ENCODE measurements around the gene CSHL1. TPM values are rescaled to one million over a fixed set of nuclear protein-coding genes. Genes with fewer than 3 reads are reported as not detected.

Gene CSHL1
- polyA plus RNA-seq, 3 donors = not detected

GRCh38 chr17:63941751-63942150 lies 30.7 kb upstream of the CSHL1 start:
- peaks cover 2 to 3% (median 3%) of the 10 kb centered on the region in 3 donors for H3K27me3 Mint-ChIP-seq (ENCODE audit: low read depth in 3 of 3)
- Histone ChIP-seq H3K79me2 (ENCODE audit: insufficient read depth, low read length) (no peaks in the 10 kb centered on the region), H3K4me3 (replicated peaks in 1 of 3; ENCODE audit: low read depth in 2 of 3, low read length in 3 of 3) (no peak overlapping the region), H3K27ac (ENCODE audit: low read depth in 1 of 2, low read length in 2 of 2) (no peak overlapping the region), H4K20me1 (ENCODE audit: insufficient read depth, low read length) (no peaks in the 10 kb centered on the region), H3K36me3 (replicated peaks in 1 of 2; ENCODE audit: control insufficient read depth in 1 of 2, insufficient read depth in 2 of 2, low read length in 2 of 2) (no peaks in the 10 kb centered on the region), H3K4me2 (replicated peaks; ENCODE audit: extremely low read depth, low read length, poor library complexity, severe bottlenecking) (no peak overlapping the region), H2AFZ (ENCODE audit: insufficient read depth, low read depth, low read length, poor library complexity, severe bottlenecking) (no peak overlapping the region), H3K4me1 (ENCODE audit: control insufficient read depth in 1 of 2, insufficient read depth in 2 of 2, low read length in 2 of 2) (peaks cover 9 to 10% of the 10 kb centered on the region in 2 donors), H3K9me3 (replicated peaks in 1 of 2; ENCODE audit: control insufficient read depth in 1 of 2, insufficient read depth in 1 of 2, low read length in 2 of 2) (no peaks in the 10 kb centered on the region), H3K27me3 (ENCODE audit: control insufficient read depth in 2 of 2, insufficient read depth in 2 of 2, low read length in 2 of 2) (no peaks in the 10 kb centered on the region), H3K9ac (ENCODE audit: insufficient read depth, low read length, poor library complexity, severe bottlenecking) (no peak overlapping the region)
- no peak overlapping the region for H3K27ac Mint-ChIP-seq
- H3K4me3 Mint-ChIP-seq = no peak overlapping the region
- peaks cover 12% of the 10 kb centered on the region for H3K4me1 Mint-ChIP-seq
- 95% methylated on average over 23 of the region's 23 CpGs for WGBS (ENCODE audit: insufficient coverage)
- DNase-seq = no peak
- TF ChIP-seq, protein P1, sequence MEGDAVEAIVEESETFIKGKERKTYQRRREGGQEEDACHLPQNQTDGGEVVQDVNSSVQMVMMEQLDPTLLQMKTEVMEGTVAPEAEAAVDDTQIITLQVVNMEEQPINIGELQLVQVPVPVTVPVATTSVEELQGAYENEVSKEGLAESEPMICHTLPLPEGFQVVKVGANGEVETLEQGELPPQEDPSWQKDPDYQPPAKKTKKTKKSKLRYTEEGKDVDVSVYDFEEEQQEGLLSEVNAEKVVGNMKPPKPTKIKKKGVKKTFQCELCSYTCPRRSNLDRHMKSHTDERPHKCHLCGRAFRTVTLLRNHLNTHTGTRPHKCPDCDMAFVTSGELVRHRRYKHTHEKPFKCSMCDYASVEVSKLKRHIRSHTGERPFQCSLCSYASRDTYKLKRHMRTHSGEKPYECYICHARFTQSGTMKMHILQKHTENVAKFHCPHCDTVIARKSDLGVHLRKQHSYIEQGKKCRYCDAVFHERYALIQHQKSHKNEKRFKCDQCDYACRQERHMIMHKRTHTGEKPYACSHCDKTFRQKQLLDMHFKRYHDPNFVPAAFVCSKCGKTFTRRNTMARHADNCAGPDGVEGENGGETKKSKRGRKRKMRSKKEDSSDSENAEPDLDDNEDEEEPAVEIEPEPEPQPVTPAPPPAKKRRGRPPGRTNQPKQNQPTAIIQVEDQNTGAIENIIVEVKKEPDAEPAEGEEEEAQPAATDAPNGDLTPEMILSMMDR (IDR thresholded peaks at IDR 0.05) = no peak
- no peaks in the 10 kb centered on the region for H3K36me3 Mint-ChIP-seq
- H3K9me3 Mint-ChIP-seq = peaks cover 0 to 1% (median 0%) of the 10 kb centered on the region in 7 donors
- intact Hi-C loops (cut with micrococcal nuclease) = no loop called here

GRCh38 chr17:63941162-63941561 lies 30.1 kb upstream of the CSHL1 start:
- intact Hi-C loops (cut with micrococcal nuclease) = no loop called here
- Mint-ChIP-seq H3K9me3 (peaks cover 0 to 1% (median 0%) of the 10 kb centered on the region in 7 donors), H3K27me3 (ENCODE audit: low read depth in 3 of 3) (peaks cover 2 to 3% (median 3%) of the 10 kb centered on the region in 3 donors), H3K4me1 (peaks cover 7% of the 10 kb centered on the region), H3K36me3 (no peaks in the 10 kb centered on the region), H3K4me3 (no peak overlapping the region), H3K27ac (no peak overlapping the region)
- no peak overlapping the region for H3K9ac ChIP-seq (ENCODE audit: insufficient read depth, low read length, poor library complexity, severe bottlenecking)
- no peak overlapping the region for H3K4me3 ChIP-seq (replicated peaks in 1 of 3; ENCODE audit: low read depth in 2 of 3, low read length in 3 of 3)
- H3K27me3 ChIP-seq (ENCODE audit: control insufficient read depth in 2 of 2, insufficient read depth in 2 of 2, low read length in 2 of 2) = no peaks in the 10 kb centered on the region
- TF ChIP-seq, protein P1 (IDR thresholded peaks at IDR 0.05) = no peak
- no peak overlapping the region for H3K4me2 ChIP-seq (replicated peaks; ENCODE audit: extremely low read depth, low read length, poor library complexity, severe bottlenecking)
- no peak overlapping the region for H2AFZ ChIP-seq (ENCODE audit: insufficient read depth, low read depth, low read length, poor library complexity, severe bottlenecking)
- DNase-seq = no peak
- no peak overlapping the region for H3K27ac ChIP-seq (ENCODE audit: low read depth in 1 of 2, low read length in 2 of 2)
- H3K36me3 ChIP-seq (replicated peaks in 1 of 2; ENCODE audit: control insufficient read depth in 1 of 2, insufficient read depth in 2 of 2, low read length in 2 of 2) = no peaks in the 10 kb centered on the region
- H3K4me1 ChIP-seq (ENCODE audit: control insufficient read depth in 1 of 2, insufficient read depth in 2 of 2, low read length in 2 of 2) = peaks cover 3 to 4% of the 10 kb centered on the region in 2 donors
- no peaks in the 10 kb centered on the region for H4K20me1 ChIP-seq (ENCODE audit: insufficient read depth, low read length)
- 96% methylated on average over 10 of the region's 12 CpGs for WGBS (ENCODE audit: insufficient coverage)
- no peaks in the 10 kb centered on the region for H3K9me3 ChIP-seq (replicated peaks in 1 of 2; ENCODE audit: control insufficient read depth in 1 of 2, insufficient read depth in 1 of 2, low read length in 2 of 2)
- H3K79me2 ChIP-seq (ENCODE audit: insufficient read depth, low read length) = no peaks in the 10 kb centered on the region

Measured in CD14-positive monocyte (primary cell).